ENCODE results near the gene TRRAP.

- TF ChIP-seq POLR2A (IDR thresholded peaks at IDR 0.05) (no peak), CTCF (IDR thresholded peaks at IDR 0.05 in 4 of 5, conservative IDR thresholded peaks at IDR 0.05 in 1 of 5) (no peak)
Measured at GRCh38 chr7:99027241-99027640, 148.9 kb downstream of the TRRAP start.
